ENCODE results near the gene KCNJ9. TPM values are rescaled to one million over a fixed set of nuclear protein-coding genes. Genes with fewer than 3 reads are reported as not detected.
"Not testable (repeated sequence)": the region's sequence is repeated elsewhere in the genome, so short reads cannot be mapped to it uniquely, and the experiment has no call there.

KCNJ9 gene
- total and polyA plus RNA-seq, 2 donors (not counting 3 experiments of a cell fraction or from before 2014, with no cell fraction given): not detected

- H2AFZ ChIP-seq (ENCODE audit: low read depth, low read length); POLR2A ChIA-PET; dilution Hi-C loops (cut with MboI; ENCODE audit: extremely low pct_ligation_motif_present, low sequenced_read_pairs); intact Hi-C loops (cut with micrococcal nuclease); H3K4me3 ChIP-seq (replicated peaks in 1 of 3; ENCODE audit: insufficient read depth in 1 of 3, low read depth in 1 of 3, low read length in 3 of 3); H3K4me2 ChIP-seq (ENCODE audit: insufficient read depth, low read length); H3K27ac ChIP-seq (ENCODE audit: insufficient read depth, low read depth, low read length); BruUV-seq (replicated peaks); H4K20me1 ChIP-seq (replicated peaks; ENCODE audit: control insufficient read depth, extremely low read depth, insufficient read depth, low read length); H3K4me1 ChIP-seq (ENCODE audit: control insufficient read depth, extremely low read depth, insufficient read depth, low read length); H3K9me3 ChIP-seq (replicated peaks; ENCODE audit: control insufficient read depth, insufficient read depth, low read length); FAIRE-seq; DNase-seq (ENCODE audit: low read depth, low spot score); H3K79me2 ChIP-seq (ENCODE audit: control insufficient read depth, insufficient read depth, low read length); H3K9me1 ChIP-seq (replicated peaks; ENCODE audit: control insufficient read depth, extremely low read depth, insufficient read depth, low read length); H3K9ac ChIP-seq (replicated peaks; ENCODE audit: extremely low read depth, insufficient read depth, low read length); H3K36me3 ChIP-seq (ENCODE audit: control insufficient read depth in 2 of 2, extremely low read depth in 1 of 2, insufficient read depth in 2 of 2, low read length in 2 of 2): not testable (repeated sequence)
- peaks cover 18 to 22% of the 10 kb centered on the region in 2 experiments for H3K27me3 ChIP-seq (ENCODE audit: control insufficient read depth in 2 of 2, insufficient read depth in 2 of 2, low read length in 2 of 2)
- CTCF ChIA-PET: interaction anchor here (1.2 to 4.5 kb wide), 3 partner anchors 141 to 265 kb away, joined by 3 to 28 read pairs (median 8); no protein-coding TSS in a partner anchor
These were observed 30.1 kb downstream of the KCNJ9 start for GRCh38 chr1:160111462-160111861.

GRCh38 chr1:160112357-160112756 is 31.0 kb downstream of the KCNJ9 start:
- ChIA-PET POLR2A (no interaction called here), CTCF (interaction anchor here (1.7 kb wide), 1 partner anchor 140 kb away, joined by 8 read pairs; no protein-coding TSS in a partner anchor)
- Histone ChIP-seq H3K36me3 (ENCODE audit: control insufficient read depth in 2 of 2, extremely low read depth in 1 of 2, insufficient read depth in 2 of 2, low read length in 2 of 2) (no peaks in the 10 kb centered on the region), H3K9ac (replicated peaks; ENCODE audit: extremely low read depth, insufficient read depth, low read length) (no peak overlapping the region), H2AFZ (ENCODE audit: low read depth, low read length) (no peak overlapping the region), H3K27ac (ENCODE audit: insufficient read depth, low read depth, low read length) (no peak overlapping the region), H3K4me3 (replicated peaks in 1 of 3; ENCODE audit: insufficient read depth in 1 of 3, low read depth in 1 of 3, low read length in 3 of 3) (no peak overlapping the region), H3K79me2 (ENCODE audit: control insufficient read depth, insufficient read depth, low read length) (no peaks in the 10 kb centered on the region), H3K27me3 (ENCODE audit: control insufficient read depth in 2 of 2, insufficient read depth in 2 of 2, low read length in 2 of 2) (peaks cover 18 to 26% of the 10 kb centered on the region in 2 experiments), H3K9me3 (replicated peaks; ENCODE audit: control insufficient read depth, insufficient read depth, low read length) (no peaks in the 10 kb centered on the region), H4K20me1 (replicated peaks; ENCODE audit: control insufficient read depth, extremely low read depth, insufficient read depth, low read length) (no peaks in the 10 kb centered on the region), H3K4me1 (ENCODE audit: control insufficient read depth, extremely low read depth, insufficient read depth, low read length) (no peaks in the 10 kb centered on the region), H3K4me2 (ENCODE audit: insufficient read depth, low read length) (no peak overlapping the region), H3K9me1 (replicated peaks; ENCODE audit: control insufficient read depth, extremely low read depth, insufficient read depth, low read length) (no peaks in the 10 kb centered on the region)
- dilution Hi-C loops (cut with MboI; ENCODE audit: extremely low pct_ligation_motif_present, low sequenced_read_pairs) (no loop called here), intact Hi-C loops (cut with micrococcal nuclease) (no loop called here)
- peak; percentile 83 for FAIRE-seq
- TF ChIP-seq EZH2 (IDR thresholded peaks at IDR 0.05; ENCODE audit: borderline replicate concordance, low read depth, low read length, severe bottlenecking) (no peak), POLR2A (IDR thresholded peaks at IDR 0.05; ENCODE audit: low read depth, low read length) (no peak), POLR2AphosphoS5 (IDR thresholded peaks at IDR 0.05; ENCODE audit: insufficient read depth, low read depth, low read length) (no peak), CTCF (IDR thresholded peaks at IDR 0.05; ENCODE audit: extremely low read depth in 1 of 2, insufficient read depth in 1 of 2, low read depth in 1 of 2, low read length in 2 of 2) (no peak), FOS (IDR thresholded peaks at IDR 0.05; ENCODE audit: borderline replicate concordance, insufficient read depth, low read length) (no peak), MAX (IDR thresholded peaks at IDR 0.05; ENCODE audit: insufficient read depth, insufficient read length) (no peak)
- no peak for DNase-seq (ENCODE audit: low read depth, low spot score)
- BruUV-seq (replicated peaks): no TSS peak
